HG02798 (cell line): ENCODE results near the gene CCT6B.
"Not testable (repeated sequence)": the region's sequence is repeated elsewhere in the genome, so short reads cannot be mapped to it uniquely, and the experiment has no call there.

Experiments
- ATAC-seq: cut with Tn5 transposase; IDR thresholded peaks from one replicate; pipeline ENCODE4 v1.9.1; 2021; ENCODE audit warnings: mild to moderate bottlenecking; ENCODE audit not compliant: unreplicated experiment, poor library complexity

CCT6B gene

DNA sequence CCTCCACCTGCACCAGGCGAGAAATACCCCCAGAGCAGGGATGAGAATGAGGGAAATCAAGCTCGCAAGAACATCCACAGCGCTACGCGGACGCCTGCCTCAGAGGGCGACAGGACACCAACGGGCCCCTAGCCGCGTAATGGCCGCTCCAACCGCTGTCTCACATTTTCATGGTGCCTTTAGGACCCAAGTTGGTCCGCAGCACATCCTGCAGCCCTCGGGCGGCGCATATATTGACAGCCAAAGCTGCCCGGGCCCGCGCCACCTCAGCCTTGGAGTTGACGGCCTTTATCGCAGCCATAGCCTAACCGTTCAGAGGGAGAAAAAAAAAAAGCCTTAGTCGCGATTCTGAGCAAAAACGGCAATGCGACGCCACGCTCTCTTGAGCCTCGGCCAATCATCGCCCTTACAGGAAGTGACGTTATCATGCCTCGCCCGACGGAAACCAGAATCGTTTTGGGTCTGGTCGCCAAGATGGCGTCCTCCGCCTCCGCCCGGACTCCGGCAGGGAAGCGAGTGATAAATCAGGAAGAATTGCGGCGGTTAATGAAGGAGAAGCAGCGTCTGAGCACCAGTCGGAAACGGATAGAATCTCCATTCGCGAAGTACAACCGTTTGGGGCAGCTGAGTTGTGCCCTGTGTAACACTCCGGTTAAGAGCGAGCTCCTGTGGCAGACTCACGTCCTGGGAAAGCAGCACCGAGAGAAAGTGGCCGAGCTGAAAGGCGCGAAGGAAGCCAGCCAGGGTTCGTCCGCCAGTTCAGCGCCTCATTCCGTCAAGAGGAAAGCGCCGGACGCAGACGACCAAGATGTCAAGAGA is at the start of gene CCT6B, which contains the start of gene ZNF830:
CCT6B (minus strand) TSS at position 368 of the 819 bp plus-strand sequence; CDS start at position 301, 67 bp downstream.
ZNF830 (plus strand) TSS at position 448 of the 819 bp plus-strand sequence; CDS start at position 475, 27 bp downstream.
- peak; percentile 96 for ATAC-seq

DNA sequence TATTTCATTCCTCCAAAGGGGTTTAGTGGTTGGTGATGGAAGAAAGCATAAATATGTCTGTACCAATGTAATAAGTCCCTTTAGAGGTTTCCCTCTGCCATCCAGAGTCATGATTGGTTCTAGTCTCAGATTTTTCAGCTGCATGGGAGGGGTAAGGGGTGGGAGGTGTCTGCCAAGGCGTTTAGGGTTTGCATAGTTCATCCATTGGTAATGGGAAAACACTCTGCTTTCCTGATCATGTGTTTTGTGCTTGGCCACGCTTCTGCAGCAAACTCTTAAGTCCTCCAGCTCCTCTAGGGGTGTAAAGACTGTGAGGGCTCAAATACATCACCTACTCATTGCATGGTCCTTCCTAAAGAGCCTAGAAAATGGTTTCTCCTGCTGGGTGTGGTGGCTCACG is 48.8 kb upstream of the CCT6B start:
- ATAC-seq, result no peak

- no peak for ATAC-seq
These were observed 45.7 kb upstream of the CCT6B start for GRCh38 chr17:35006961-35007360.

- no peak for ATAC-seq
These were observed 45.1 kb upstream of the CCT6B start for GRCh38 chr17:35006345-35006744.

DNA sequence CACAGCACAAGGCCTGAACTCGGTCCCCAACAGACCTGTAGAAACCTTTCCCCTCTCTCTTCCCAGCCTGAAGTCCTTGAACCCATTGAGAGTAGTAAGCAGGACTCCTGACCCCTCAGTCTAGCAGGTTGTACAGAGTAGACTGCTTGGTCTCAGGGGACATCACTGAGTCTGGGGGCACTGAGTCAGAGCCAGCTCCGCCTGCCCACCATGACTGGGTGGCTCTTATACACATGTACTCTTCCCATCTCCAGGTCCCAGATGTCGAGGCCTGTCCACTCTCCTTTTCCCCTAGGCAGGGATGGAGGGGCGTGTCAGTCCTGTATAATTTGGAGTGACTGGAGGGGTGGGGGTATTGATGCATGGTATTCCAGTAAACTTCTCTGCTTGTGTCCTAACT is 42.5 kb upstream of the CCT6B start:
- no peak for ATAC-seq

DNA sequence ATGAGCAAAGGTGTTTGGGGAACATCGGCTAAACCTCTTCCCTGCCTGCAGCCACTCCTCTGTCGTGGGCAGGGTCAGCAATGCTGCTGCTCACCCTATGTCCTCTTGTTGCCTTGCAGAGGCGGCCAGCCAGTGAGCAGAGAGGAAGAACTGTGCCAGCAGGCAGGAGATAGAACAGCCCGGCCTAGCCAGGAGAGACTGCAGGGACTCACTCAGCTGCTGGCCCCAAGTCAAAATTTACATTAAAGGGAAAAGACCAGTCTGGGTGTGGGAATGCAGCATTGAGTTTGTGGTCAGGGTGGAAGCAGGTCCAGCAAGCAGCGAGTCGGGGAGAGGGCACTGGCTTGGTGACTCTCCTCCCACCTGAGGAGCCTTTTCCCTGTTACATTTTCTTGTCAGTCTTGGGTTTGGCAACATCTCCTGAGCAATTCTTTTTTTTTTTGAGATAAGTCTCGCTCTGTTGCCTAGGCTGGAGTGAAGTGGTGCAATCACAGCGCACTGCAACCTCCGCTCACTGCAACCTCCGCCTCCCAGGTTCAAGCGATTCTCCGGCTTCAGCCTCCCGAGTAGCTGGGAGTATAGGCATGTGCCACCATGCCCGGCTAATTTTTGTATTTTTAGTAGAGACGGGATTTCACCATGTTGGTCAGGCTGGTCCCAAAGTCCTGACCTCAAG is 41.8 kb upstream of the CCT6B start:
- ATAC-seq, result no peak

GRCh38 chr17:35001549-35001948 is 40.3 kb upstream of the CCT6B start:
- no peak for ATAC-seq

- ATAC-seq, result not testable (repeated sequence)
These were observed 39.7 kb upstream of the CCT6B start for GRCh38 chr17:35000965-35001364.

- ATAC-seq, result no peak
These were observed 38.2 kb upstream of the CCT6B start for GRCh38 chr17:34999456-34999855.

- peak; percentile 61 for ATAC-seq
These were observed 36.9 kb upstream of the CCT6B start for GRCh38 chr17:34998205-34998604.

DNA sequence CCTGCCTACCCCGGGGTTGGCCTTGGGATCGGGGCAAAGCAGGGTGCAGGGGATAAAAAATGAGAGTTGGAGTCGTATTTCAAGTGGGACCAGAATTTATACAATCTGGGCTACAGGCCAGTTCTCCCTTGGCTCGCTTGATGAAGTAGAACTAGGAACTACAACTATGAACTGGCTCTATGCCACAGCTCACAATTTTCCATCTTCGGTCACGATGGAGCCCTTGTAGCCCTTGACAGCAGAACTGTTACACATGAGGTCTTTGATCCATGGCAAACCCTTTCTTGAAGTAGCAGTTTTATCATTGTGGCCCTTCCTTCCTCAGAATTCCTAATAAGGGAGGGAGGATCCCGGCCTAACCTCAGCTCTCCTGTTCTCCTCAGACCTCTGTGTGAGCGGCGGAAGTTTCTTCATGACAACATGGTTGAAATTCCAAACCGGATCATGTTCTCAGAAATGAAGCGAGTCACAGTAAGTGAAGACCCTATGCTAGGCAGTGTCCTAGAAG is 36.1 kb upstream of the CCT6B start:
- no peak for ATAC-seq

- ATAC-seq, result no peak
These were observed 35.4 kb upstream of the CCT6B start for GRCh38 chr17:34996422-34997285.

DNA sequence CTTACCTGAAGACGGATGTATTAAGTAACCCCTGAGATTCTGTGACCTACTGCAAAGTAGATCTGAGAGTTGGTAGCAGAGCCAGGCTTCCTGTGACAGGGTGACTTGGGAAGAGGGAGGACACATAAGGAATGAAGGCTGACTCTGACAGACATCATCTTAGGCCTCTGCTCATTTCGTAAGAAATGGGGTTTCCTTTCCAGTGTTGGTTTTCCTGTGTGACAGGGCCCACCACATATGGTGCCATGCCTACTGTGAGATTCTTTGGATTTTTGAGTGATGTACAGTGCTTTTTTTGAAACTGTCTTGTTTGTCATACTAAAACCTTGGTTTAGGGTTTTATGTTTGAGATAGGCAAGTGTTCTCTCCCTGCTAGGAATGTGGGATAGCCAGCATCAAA is 31.8 kb upstream of the CCT6B start:
- ATAC-seq, result no peak

GRCh38 chr17:34991606-34992005 is 30.3 kb upstream of the CCT6B start:
- no peak for ATAC-seq

DNA sequence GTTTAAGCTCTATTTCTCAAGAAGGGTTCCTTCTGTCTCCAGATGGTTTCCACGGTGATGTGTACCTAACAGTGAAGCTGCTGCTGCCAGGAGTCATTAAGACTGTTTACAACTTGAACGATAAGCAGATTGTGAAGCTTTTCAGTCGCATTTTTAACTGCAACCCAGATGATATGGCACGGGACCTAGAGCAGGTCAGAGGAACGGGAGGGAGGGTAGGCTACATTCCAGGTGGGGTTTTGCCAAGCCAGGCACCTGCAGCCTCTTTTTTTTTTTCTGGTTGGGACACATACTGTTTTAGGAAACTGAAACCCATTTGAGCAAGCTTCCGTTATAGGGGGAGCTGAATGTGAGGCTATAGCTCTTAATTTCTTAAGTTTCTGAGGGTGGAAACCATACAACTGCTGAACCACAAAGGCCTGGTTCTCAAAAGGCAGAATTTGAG is 29.7 kb upstream of the CCT6B start:
- no peak for ATAC-seq

- no peak for ATAC-seq
These were observed 28.2 kb upstream of the CCT6B start for GRCh38 chr17:34989473-34989872.

GRCh38 chr17:34988644-34989043 is 27.4 kb upstream of the CCT6B start:
- ATAC-seq, result no peak

DNA sequence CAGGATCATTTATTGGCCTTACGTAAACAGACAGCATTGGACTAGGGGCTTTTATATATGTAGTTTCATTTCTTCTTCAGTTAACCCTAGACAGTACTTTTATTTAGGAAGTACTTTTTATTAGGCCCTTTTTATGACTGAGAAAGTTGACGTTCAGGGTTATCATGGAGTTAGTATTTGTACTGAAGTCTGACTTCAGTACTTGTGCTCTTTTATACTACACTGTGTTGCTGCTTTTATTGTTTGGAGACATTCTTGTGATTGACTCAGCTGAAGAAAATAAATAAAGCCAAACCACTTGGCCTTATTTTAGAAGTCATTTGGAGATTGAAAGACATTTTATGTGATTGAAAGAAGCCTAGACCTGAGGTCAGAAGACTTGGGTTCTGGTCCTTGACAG is 26.0 kb upstream of the CCT6B start:
- ATAC-seq, result no peak

DNA sequence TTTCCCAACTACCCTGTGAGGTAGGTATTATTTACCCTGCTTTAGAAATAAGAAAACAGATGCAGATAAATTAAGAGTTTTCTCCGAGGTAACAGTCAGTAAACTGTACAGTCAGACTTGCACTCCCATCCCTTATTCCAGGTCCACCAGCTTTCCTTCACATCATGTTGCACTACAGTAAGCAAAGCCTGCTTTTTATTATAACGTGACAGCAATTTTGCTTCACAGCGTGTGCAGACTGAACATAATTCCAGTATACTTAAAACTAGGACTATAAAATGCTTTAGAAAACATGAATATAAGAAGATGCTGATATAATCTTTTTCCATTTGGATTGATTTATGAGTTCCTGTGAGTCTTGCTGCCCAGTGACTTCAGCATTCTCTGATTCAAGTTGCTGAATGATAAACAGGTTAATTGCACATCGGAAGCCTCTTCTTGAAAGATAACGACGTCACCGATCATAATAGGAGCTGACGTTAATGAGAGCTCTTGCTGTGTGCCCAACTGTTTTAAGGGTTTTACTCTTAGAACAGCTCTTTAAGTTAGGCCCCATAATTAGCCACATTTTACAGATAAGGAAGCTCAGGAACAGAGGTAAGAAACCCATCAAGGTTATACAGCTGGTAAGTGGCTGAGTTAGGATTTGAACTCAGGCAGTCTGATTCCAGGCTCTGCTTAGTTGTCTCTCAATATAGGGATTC is 20.4 kb upstream of the CCT6B start:
- ATAC-seq, result no peak
